Measurements from ENCODE around the gene PRR5L.

DNA sequence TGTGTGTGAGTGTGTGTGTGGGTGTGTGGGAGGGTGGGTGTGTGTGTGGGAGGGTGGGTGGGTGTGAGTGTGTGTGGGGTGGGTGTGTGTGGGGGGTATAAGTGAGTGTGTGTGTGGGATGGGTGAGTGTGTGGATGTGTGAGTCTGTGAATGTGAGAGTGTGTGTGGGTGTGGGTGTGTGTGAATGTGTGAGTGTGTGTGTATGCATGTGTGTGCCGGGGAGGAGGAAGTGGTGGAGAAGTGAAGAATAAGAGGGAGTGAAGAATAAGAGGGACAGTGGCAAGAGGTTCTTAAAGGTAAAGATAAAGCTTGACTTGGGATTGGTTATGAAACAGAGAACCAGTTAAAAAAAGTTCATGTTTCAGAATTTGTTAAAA, 54.0 kb downstream of the PRR5L start:
- TF ChIP-seq POLR2A (IDR thresholded peaks at IDR 0.05), result no peak
- TF ChIP-seq, protein P1, sequence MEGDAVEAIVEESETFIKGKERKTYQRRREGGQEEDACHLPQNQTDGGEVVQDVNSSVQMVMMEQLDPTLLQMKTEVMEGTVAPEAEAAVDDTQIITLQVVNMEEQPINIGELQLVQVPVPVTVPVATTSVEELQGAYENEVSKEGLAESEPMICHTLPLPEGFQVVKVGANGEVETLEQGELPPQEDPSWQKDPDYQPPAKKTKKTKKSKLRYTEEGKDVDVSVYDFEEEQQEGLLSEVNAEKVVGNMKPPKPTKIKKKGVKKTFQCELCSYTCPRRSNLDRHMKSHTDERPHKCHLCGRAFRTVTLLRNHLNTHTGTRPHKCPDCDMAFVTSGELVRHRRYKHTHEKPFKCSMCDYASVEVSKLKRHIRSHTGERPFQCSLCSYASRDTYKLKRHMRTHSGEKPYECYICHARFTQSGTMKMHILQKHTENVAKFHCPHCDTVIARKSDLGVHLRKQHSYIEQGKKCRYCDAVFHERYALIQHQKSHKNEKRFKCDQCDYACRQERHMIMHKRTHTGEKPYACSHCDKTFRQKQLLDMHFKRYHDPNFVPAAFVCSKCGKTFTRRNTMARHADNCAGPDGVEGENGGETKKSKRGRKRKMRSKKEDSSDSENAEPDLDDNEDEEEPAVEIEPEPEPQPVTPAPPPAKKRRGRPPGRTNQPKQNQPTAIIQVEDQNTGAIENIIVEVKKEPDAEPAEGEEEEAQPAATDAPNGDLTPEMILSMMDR (IDR thresholded peaks at IDR 0.05), result no peak
- no peak for TF ChIP-seq EP300 (IDR thresholded peaks at IDR 0.05)

All from ovary (tissue), 3 donors.